Neural cell (in vitro differentiated cells): ENCODE results near the gene ZNF516. TPM values are rescaled to one million over a fixed set of nuclear protein-coding genes. Genes with fewer than 3 reads are reported as not detected.

Experiments
- H2AFZ ChIP-seq: fragments of 200-600, 300-800 bp; sonication (generic), shearing (Covaris generic); 2 replicates; pipeline ENCODE4 v1.6.0; 2014; ENCODE audit warnings: low read depth, mild to moderate bottlenecking, antibody characterized with exemption, low read length, moderate library complexity
- H3F3A ChIP-seq: fragments of 200-600 bp; shearing (Covaris generic); 2 replicates; pipeline ENCODE4 v1.6.1; 2016; ENCODE audit warnings: mild to moderate bottlenecking, moderate library complexity, mixed read lengths, antibody characterized with exemption, low read length; ENCODE audit not compliant: insufficient read depth, poor library complexity, severe bottlenecking
- H3K27ac ChIP-seq: fragments of 200-600, 300-800 bp; sonication (generic), shearing (Covaris generic); 2 replicates; pipeline ENCODE4 v1.5.1; 2014; ENCODE audit warnings: mild to moderate bottlenecking, low read length, moderate library complexity
- H3K27me3 ChIP-seq: fragments of 300-800, 200-600 bp; sonication (generic), shearing (Covaris generic); 2 replicates; pipeline ENCODE4 v1.6.0; 2014; ENCODE audit warnings: mild to moderate bottlenecking, low read depth, low read length, moderate library complexity; ENCODE audit not compliant: insufficient read depth
- H3K36me3 ChIP-seq: fragments of 300-800, 200-600 bp; sonication (generic), shearing (Covaris generic); 2 replicates; pipeline ENCODE4 v1.5.1; 2014; ENCODE audit warnings: mild to moderate bottlenecking, antibody characterized with exemption, low read length, moderate library complexity; ENCODE audit not compliant: insufficient read depth
- H3K4me2 ChIP-seq: fragments of 300-800, 200-600 bp; sonication (generic), shearing (Covaris generic); 2 replicates; pipeline ENCODE4 v1.6.0; 2014; ENCODE audit warnings: mild to moderate bottlenecking, low read length
- H3K4me3 ChIP-seq: fragments of 300-800, 200-600 bp; sonication (generic), shearing (Covaris generic); 2 replicates; pipeline ENCODE4 v1.5.1; 2014; ENCODE audit warnings: mild to moderate bottlenecking, low read length, moderate library complexity
- H3K79me2 ChIP-seq: fragments of 200-600 bp; shearing (Covaris generic); replicated peaks from 2 replicates; pipeline ENCODE4 v1.6.0; 2014; ENCODE audit warnings: mild to moderate bottlenecking, low read length, moderate library complexity; ENCODE audit not compliant: insufficient read depth
- H3K9ac ChIP-seq: fragments of 300-800, 200-600 bp; sonication (generic), shearing (Covaris generic); 2 replicates; pipeline ENCODE4 v1.6.1; 2016; ENCODE audit warnings: mild to moderate bottlenecking, low read length, mixed read lengths
- H3K9me2 ChIP-seq: fragments of 200-600 bp; shearing (Covaris generic); 2 replicates; pipeline ENCODE4 v1.6.1; 2016; ENCODE audit warnings: mild to moderate bottlenecking, low read length, mixed read lengths; ENCODE audit not compliant: insufficient read depth
- H3K9me3 ChIP-seq: fragments of 200-600, 300-800 bp; sonication (generic), shearing (Covaris generic); 2 replicates; pipeline ENCODE4 v1.6.1; 2016; ENCODE audit warnings: mild to moderate bottlenecking, mixed run types, low read length, moderate library complexity, mixed read lengths
- H4K20me1 ChIP-seq: fragments of 200-600 bp; shearing (Covaris generic); 2 replicates; pipeline ENCODE4 v1.6.1; 2016; ENCODE audit warnings: mild to moderate bottlenecking, mixed run types; ENCODE audit not compliant: insufficient read depth
- CTCF ChIP-seq: fragments of 450-650 bp; IDR thresholded peaks from 2 replicates; pipeline ENCODE4 v1.5.1; 2014; ENCODE audit warnings: antibody characterized with exemption, mild to moderate bottlenecking, moderate library complexity; ENCODE audit not compliant: poor library complexity, severe bottlenecking
- EP300 ChIP-seq: fragments of 450-650 bp; conservative IDR thresholded peaks from 2 replicates; pipeline ENCODE4 v1.6.1; 2014; ENCODE audit warnings: antibody characterized with exemption, mild to moderate bottlenecking, moderate library complexity; ENCODE audit not compliant: poor library complexity, severe bottlenecking
- EZH2 ChIP-seq: fragments of 200-600, 300-800 bp; shearing (Covaris generic), sonication (generic); IDR thresholded peaks from 2 replicates; pipeline ENCODE4 v1.6.1; 2014; ENCODE audit warnings: antibody characterized with exemption, low read length, borderline replicate concordance, mild to moderate bottlenecking; ENCODE audit not compliant: insufficient read depth, poor library complexity, severe bottlenecking
- MXI1 ChIP-seq: fragments of 450-650 bp; conservative IDR thresholded peaks from 2 replicates; pipeline ENCODE4 v1.6.1; 2014; ENCODE audit warnings: antibody characterized with exemption, mild to moderate bottlenecking; ENCODE audit not compliant: poor library complexity, severe bottlenecking
- POLR2AphosphoS5 ChIP-seq: IDR thresholded peaks from 2 replicates; pipeline ENCODE4 v1.6.1; 2012
- RAD21 ChIP-seq: fragments of 450-650 bp; conservative IDR thresholded peaks from 2 replicates; pipeline ENCODE4 v1.6.1; 2014; ENCODE audit warnings: antibody characterized with exemption, mild to moderate bottlenecking, moderate library complexity
- REST ChIP-seq: IDR thresholded peaks from 2 replicates; pipeline ENCODE4 v1.6.1; 2012; ENCODE audit warnings: borderline replicate concordance
- SMC3 ChIP-seq: fragments of 450-650 bp; conservative IDR thresholded peaks from 2 replicates; pipeline ENCODE4 v1.6.1; 2014; ENCODE audit warnings: antibody characterized with exemption, mild to moderate bottlenecking, moderate library complexity; ENCODE audit not compliant: poor library complexity
- TAF1 ChIP-seq: IDR thresholded peaks from 2 replicates; pipeline ENCODE4 v1.6.1; 2012; ENCODE audit warnings: low read depth
- polyA plus RNA-seq: library from polyadenylated mRNA; depleted of rRNA; stranded (reverse); fragments of >200 nt; gene quantifications from 2 replicates; pipeline ENCODE4 v1.2.3, GENCODE V29; 2014

ZNF516 gene
- polyA plus RNA-seq, 1 donor from 2014 or later: 11.5 TPM

GRCh38 chr18:76314496-76314895 lies 180.5 kb downstream of the ZNF516 start:
- Histone ChIP-seq H2AFZ (no peak overlapping the region), H4K20me1 (no peaks in the 10 kb centered on the region), H3K9ac (no peak overlapping the region), H3K79me2 (no peaks in the 10 kb centered on the region), H3K27me3 (no peaks in the 10 kb centered on the region), H3K27ac (no peak overlapping the region), H3K9me2 (no peaks in the 10 kb centered on the region), H3F3A (no peaks in the 10 kb centered on the region), H3K4me2 (no peak overlapping the region), H3K9me3 (no peaks in the 10 kb centered on the region), H3K36me3 (no peaks in the 10 kb centered on the region), H3K4me3 (peak overlapping the region; percentile 5)
- TF ChIP-seq SMC3: no peak
- no peak for TF ChIP-seq CTCF
- TF ChIP-seq REST: no peak
- no peak for TF ChIP-seq EZH2
- TF ChIP-seq MXI1: no peak
- TF ChIP-seq RAD21: no peak
- no peak for TF ChIP-seq TAF1
- no peak for TF ChIP-seq EP300
- TF ChIP-seq POLR2AphosphoS5: no peak

- H3K4me3 ChIP-seq: peak overlapping the region; percentile 5
- no peak overlapping the region for H3K27ac ChIP-seq
- H3K9me3 ChIP-seq: no peaks in the 10 kb centered on the region
- no peak overlapping the region for H3K4me2 ChIP-seq
- no peaks in the 10 kb centered on the region for H3F3A ChIP-seq
- TF ChIP-seq EP300 (no peak), REST (no peak), TAF1 (no peak), SMC3 (no peak), CTCF (no peak), POLR2AphosphoS5 (no peak), RAD21 (no peak), EZH2 (no peak), MXI1 (no peak)
- no peak overlapping the region for H2AFZ ChIP-seq
- no peaks in the 10 kb centered on the region for H3K9me2 ChIP-seq
- no peaks in the 10 kb centered on the region for H3K27me3 ChIP-seq
- H3K9ac ChIP-seq: no peak overlapping the region
- H4K20me1 ChIP-seq: no peaks in the 10 kb centered on the region
- H3K36me3 ChIP-seq: no peaks in the 10 kb centered on the region
- H3K79me2 ChIP-seq: no peaks in the 10 kb centered on the region
Observed at GRCh38 chr18:76314015-76314414, 181.0 kb downstream of the ZNF516 start.
